C4-2B (cell line): ENCODE results near the gene RASGRF2.

Experiments
- CTCF ChIP-seq: fragments of 450-650 bp; conservative IDR thresholded peaks from 2 replicates; pipeline ENCODE4 v1.5.1; 2017; ENCODE audit warnings: mild to moderate bottlenecking
- ZFX ChIP-seq: fragments of 450-650 bp; IDR thresholded peaks from 2 replicates; pipeline ENCODE4 v1.6.1; 2017

DNA sequence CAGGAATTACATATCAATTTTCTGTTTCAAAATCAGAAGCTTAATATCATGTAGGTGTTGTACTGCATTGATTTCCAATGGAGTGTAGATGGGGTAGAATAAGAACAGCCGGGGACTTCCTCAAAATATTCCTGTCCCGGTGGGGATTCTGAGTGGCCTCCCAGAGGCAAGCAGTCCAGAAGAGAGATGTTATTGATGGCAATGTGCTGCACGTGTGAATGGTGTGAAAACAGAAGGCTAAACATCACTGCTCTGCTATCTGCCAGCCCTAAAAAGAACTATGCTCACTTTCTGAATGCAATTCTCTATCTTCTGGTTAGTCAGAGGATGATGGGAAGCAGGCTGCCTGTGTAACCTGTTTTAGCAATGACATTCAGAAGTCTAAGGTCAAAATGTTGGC, 181.9 kb downstream of the RASGRF2 start:
- TF ChIP-seq CTCF: no peak
- no peak for TF ChIP-seq ZFX
